ENCODE measurements around the gene KRTAP12-2. TPM values are rescaled to one million over a fixed set of nuclear protein-coding genes. Genes with fewer than 3 reads are reported as not detected.

KRTAP12-2 gene
- total and polyA plus RNA-seq, 10 of the 15 experiments (the other 5 are each of a cell fraction or from before 2014, with no cell fraction given), result not detected

- TF ChIP-seq IKZF1 (conservative IDR thresholded peaks at IDR 0.05), result no peak
Observed at GRCh38 chr21:44658541-44658910, 8.2 kb downstream of the KRTAP12-2 start (continued).

- FAIRE-seq (no peak), ATAC-seq (no peak), DNase-seq (ENCODE audit: low read depth, low spot score) (no peak)
- Histone ChIP-seq H3K9me3 (replicated peaks; ENCODE audit: control insufficient read depth, insufficient read depth, low read length) (peaks cover 2% of the 10 kb centered on the region; the same call in 1 of the 3 replicates), H3K79me2 (ENCODE audit: control insufficient read depth, insufficient read depth, low read length) (no peaks in the 10 kb centered on the region), H4K20me1 (ENCODE audit: control insufficient read depth, insufficient read depth) (no peaks in the 10 kb centered on the region), H3K9ac (ENCODE audit: control insufficient read depth, insufficient read depth, low read length) (no peak within 1 kb of the TSS), H3K36me3 (ENCODE audit: control insufficient read depth in 2 of 2, insufficient read depth in 2 of 2, low read length in 1 of 2) (no peaks in the 10 kb centered on the region), H3K4me1 (ENCODE audit: control insufficient read depth, insufficient read depth, low read length) (no peaks in the 10 kb centered on the region), H2AFZ (ENCODE audit: control insufficient read depth, low read depth, low read length) (no peak within 1 kb of the TSS), H3K4me2 (ENCODE audit: control insufficient read depth, insufficient read depth) (peak within 1 kb of the TSS; percentile 26; the same call in 1 of the 2 replicates), H3K27me3 (replicated peaks in 1 of 2; ENCODE audit: control insufficient read depth in 2 of 2, insufficient read depth in 2 of 2, low read length in 1 of 2) (no peaks in the 10 kb centered on the region), H3K27ac (ENCODE audit: control insufficient read depth, insufficient read depth) (no peak within 1 kb of the TSS), H3K4me3 (no peak within 1 kb of the TSS)
- intact Hi-C loops (cut with micrococcal nuclease; ENCODE audit: unreplicated experiment) (no loop called here), in situ Hi-C loops (cut with MboI) (no loop called here)
- BruUV-seq (replicated peaks), result no TSS peak
- ChIA-PET POLR2A (no interaction called here), RAD21 (ENCODE audit: unreplicated experiment) (no interaction called here), SMC1A (ENCODE audit: uncharacterized antibody, unreplicated experiment) (no interaction called here), CTCF (no interaction called here)
- WGBS (ENCODE audit: insufficient coverage, insufficient replicate concordance, low lambda C conversion rate, missing lambda C conversion rate), result 39% methylated on average over 26 of the region's 26 CpGs
- TF ChIP-seq ZBED1 (IDR thresholded peaks at IDR 0.05; ENCODE audit: borderline replicate concordance) (no peak), WRNIP1 (IDR thresholded peaks at IDR 0.05; ENCODE audit: borderline replicate concordance, low read depth, low read length) (no peak)
Observed at GRCh38 chr21:44657635-44658540, 8.8 kb downstream of the KRTAP12-2 start, which contains the start of gene KRTAP12-3. TSS of gene KRTAP12-3 (plus strand) at chr21:44657932. CDS start at chr21:44657980, 48 bp downstream.

- ChIA-PET POLR2A (no interaction called here), CTCF (no interaction called here), SMC1A (ENCODE audit: uncharacterized antibody, unreplicated experiment) (no interaction called here), RAD21 (ENCODE audit: unreplicated experiment) (no interaction called here)
- no peaks in the 10 kb centered on the region for H4K20me1 ChIP-seq (ENCODE audit: control insufficient read depth, insufficient read depth)
- BruUV-seq (replicated peaks), result no TSS peak
- no peak for TF ChIP-seq BMI1 (IDR thresholded peaks at IDR 0.05; ENCODE audit: borderline replicate concordance)
- TF ChIP-seq NFYA (IDR thresholded peaks at IDR 0.05; ENCODE audit: borderline replicate concordance, low read depth, low read length), result no peak
- no peak for TF ChIP-seq ZNF622 (IDR thresholded peaks at IDR 0.05)
- TF ChIP-seq PAX8 (IDR thresholded peaks at IDR 0.05), result no peak
- no peak for TF ChIP-seq CEBPB (IDR thresholded peaks at IDR 0.05; ENCODE audit: borderline replicate concordance in 1 of 2, low read depth in 2 of 2, low read length in 2 of 2)
- no peak for TF ChIP-seq BCL11A (IDR thresholded peaks at IDR 0.05; ENCODE audit: low read depth, low read length)
- no peak for TF ChIP-seq SIX5 (IDR thresholded peaks at IDR 0.05; ENCODE audit: low read depth, low read length, severe bottlenecking)
- no peak for TF ChIP-seq IKZF2 (IDR thresholded peaks at IDR 0.05)
- 0% methylated on average over 1 of the region's 1 CpG for WGBS (ENCODE audit: insufficient coverage, insufficient replicate concordance, low lambda C conversion rate, missing lambda C conversion rate)
- no peak overlapping the region for H2AFZ ChIP-seq (ENCODE audit: control insufficient read depth, low read depth, low read length)
- no peak overlapping the region for H3K4me3 ChIP-seq
- H3K79me2 ChIP-seq (ENCODE audit: control insufficient read depth, insufficient read depth, low read length), result no peaks in the 10 kb centered on the region
- DNase-seq (ENCODE audit: low read depth, low spot score) (no peak), FAIRE-seq (no peak), ATAC-seq (no peak)
- H3K9ac ChIP-seq (ENCODE audit: control insufficient read depth, insufficient read depth, low read length), result no peak overlapping the region
- no peaks in the 10 kb centered on the region for H3K36me3 ChIP-seq (ENCODE audit: control insufficient read depth in 2 of 2, insufficient read depth in 2 of 2, low read length in 1 of 2)
- intact Hi-C loops (cut with micrococcal nuclease; ENCODE audit: unreplicated experiment), result no loop called here
- no peaks in the 10 kb centered on the region for H3K27me3 ChIP-seq (replicated peaks in 1 of 2; ENCODE audit: control insufficient read depth in 2 of 2, insufficient read depth in 2 of 2, low read length in 1 of 2)
- peaks cover 2% of the 10 kb centered on the region; the same call in 1 of the 3 replicates for H3K9me3 ChIP-seq (replicated peaks; ENCODE audit: control insufficient read depth, insufficient read depth, low read length)
- in situ Hi-C loops (cut with MboI), result no loop called here
- H3K4me2 ChIP-seq (ENCODE audit: control insufficient read depth, insufficient read depth), result no peak overlapping the region
- no peak overlapping the region for H3K27ac ChIP-seq (ENCODE audit: control insufficient read depth, insufficient read depth)
- no peaks in the 10 kb centered on the region for H3K4me1 ChIP-seq (ENCODE audit: control insufficient read depth, insufficient read depth, low read length)
Observed at GRCh38 chr21:44656868-44657267, 9.9 kb downstream of the KRTAP12-2 start.
